GM12874 (cell line): ENCODE data around the gene SFTPB.

ENCODE experiments used
- TF ChIP-seq, protein P1 (sequence below): IDR thresholded peaks from 2 replicates; pipeline ENCODE4 v1.5.1; 2011; ENCODE audit warnings: low read depth, mild to moderate bottlenecking, control low read depth, low read length, moderate library complexity; ENCODE audit not compliant: insufficient read depth

The SFTPB gene

DNA sequence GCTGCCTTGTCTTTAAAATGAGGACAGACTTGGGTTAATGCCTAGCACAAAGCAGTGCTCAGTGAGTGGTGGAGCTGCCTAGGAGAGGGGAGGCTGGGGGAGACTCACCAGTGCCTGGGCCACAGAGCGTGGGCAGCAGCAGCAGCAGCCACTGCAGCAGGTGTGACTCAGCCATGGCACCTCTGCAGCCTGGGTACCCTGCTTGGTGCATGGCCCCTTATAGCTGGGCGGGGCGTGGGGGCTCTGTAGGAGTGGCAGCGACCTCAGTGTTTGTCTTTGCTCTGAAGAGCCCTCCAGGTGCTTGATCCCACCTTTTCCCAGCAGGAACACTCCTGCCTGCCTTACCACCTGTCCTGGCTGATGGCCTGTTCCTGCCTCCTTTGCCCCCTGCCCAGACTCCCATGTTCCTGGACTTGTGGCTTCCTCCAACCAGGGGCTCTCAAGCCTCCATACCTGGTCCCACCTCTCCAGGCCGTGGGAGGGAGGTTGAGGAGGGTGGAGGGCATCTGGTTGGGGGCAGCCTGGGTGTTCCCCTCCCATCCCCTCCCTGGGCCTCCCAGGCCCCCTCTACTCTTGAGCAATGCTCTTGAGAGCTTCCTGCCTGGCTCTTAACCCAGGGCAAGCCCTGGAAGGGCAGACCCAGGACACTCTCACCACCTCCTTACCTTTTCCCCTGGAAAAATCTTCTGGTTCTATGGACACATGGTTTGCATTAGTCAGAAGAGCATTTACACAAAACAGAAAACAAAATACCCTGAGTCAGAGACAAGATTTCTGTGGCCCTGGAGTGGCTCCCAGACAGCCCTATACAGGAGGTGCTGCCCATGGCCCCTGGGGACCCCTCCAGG is at the start of gene SFTPB:
Gene SFTPB, minus strand, starts transcription at position 191 of the 848 bp plus-strand sequence. Its CDS starts 16 bp downstream, at position 175.
- TF ChIP-seq, protein P1, sequence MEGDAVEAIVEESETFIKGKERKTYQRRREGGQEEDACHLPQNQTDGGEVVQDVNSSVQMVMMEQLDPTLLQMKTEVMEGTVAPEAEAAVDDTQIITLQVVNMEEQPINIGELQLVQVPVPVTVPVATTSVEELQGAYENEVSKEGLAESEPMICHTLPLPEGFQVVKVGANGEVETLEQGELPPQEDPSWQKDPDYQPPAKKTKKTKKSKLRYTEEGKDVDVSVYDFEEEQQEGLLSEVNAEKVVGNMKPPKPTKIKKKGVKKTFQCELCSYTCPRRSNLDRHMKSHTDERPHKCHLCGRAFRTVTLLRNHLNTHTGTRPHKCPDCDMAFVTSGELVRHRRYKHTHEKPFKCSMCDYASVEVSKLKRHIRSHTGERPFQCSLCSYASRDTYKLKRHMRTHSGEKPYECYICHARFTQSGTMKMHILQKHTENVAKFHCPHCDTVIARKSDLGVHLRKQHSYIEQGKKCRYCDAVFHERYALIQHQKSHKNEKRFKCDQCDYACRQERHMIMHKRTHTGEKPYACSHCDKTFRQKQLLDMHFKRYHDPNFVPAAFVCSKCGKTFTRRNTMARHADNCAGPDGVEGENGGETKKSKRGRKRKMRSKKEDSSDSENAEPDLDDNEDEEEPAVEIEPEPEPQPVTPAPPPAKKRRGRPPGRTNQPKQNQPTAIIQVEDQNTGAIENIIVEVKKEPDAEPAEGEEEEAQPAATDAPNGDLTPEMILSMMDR: no peak

GRCh38 chr2:85717308-85718008 is 49.5 kb upstream of the SFTPB start:
- TF ChIP-seq, protein P1: no peak

- TF ChIP-seq, protein P1: no peak
Measured at GRCh38 chr2:85716346-85716914, 48.4 kb upstream of the SFTPB start.

GRCh38 chr2:85714841-85715240 is 46.8 kb upstream of the SFTPB start:
- TF ChIP-seq, protein P1: no peak

- TF ChIP-seq, protein P1: no peak
Measured at GRCh38 chr2:85713836-85714235, 45.8 kb upstream of the SFTPB start.

GRCh38 chr2:85712849-85713612 is 45.0 kb upstream of the SFTPB start:
- TF ChIP-seq, protein P1: no peak
